Liver (tissue), 9 donors: ENCODE measurements around the gene LRRN4CL. TPM values are rescaled to one million over a fixed set of nuclear protein-coding genes. Genes with fewer than 3 reads are reported as not detected.
"Not testable (repeated sequence)": the region's sequence is repeated elsewhere in the genome, so short reads cannot be mapped to it uniquely, and the experiment has no call there.

Source experiments
- DNase-seq: peaks from one replicate; pipeline ENCODE4 v3.0.0-alpha.2; 2017; ENCODE audit warnings: low spot score
- H3K27ac ChIP-seq, 2 donors: one replicate each; pipeline ENCODE4 v1.7.0; 2013; ENCODE audit warnings: inconsistent platforms in 2 of 2, low read length in 2 of 2, control low read depth in 1 of 2, low read depth in 1 of 2, mild to moderate bottlenecking in 1 of 2
- H3K27me3 ChIP-seq, 4 donors: one replicate each; pipeline versions ENCODE4 v1.6.1 to v1.7.0; 2013; ENCODE audit warnings: low read length in 3 of 4, inconsistent platforms in 1 of 4, mild to moderate bottlenecking in 1 of 4, moderate library complexity in 1 of 4; ENCODE audit not compliant: control insufficient read depth in 4 of 4, insufficient read depth in 4 of 4
- H3K36me3 ChIP-seq, 4 donors: one replicate each; pipeline versions ENCODE4 v1.6.1 to v1.7.0; 2013; ENCODE audit warnings: low read length in 3 of 4, mild to moderate bottlenecking in 3 of 4, low read depth in 1 of 4, moderate library complexity in 1 of 4; ENCODE audit not compliant: control insufficient read depth in 4 of 4, insufficient read depth in 3 of 4
- H3K4me1 ChIP-seq, 4 donors: one replicate each; pipeline versions ENCODE4 v1.6.1 to v1.7.0; 2013; ENCODE audit warnings: low read length in 3 of 4, mild to moderate bottlenecking in 3 of 4, moderate library complexity in 1 of 4; ENCODE audit not compliant: control insufficient read depth in 4 of 4, insufficient read depth in 4 of 4
- H3K4me3 ChIP-seq, 3 donors: one replicate each; pipeline versions ENCODE4 v1.6.1 to v1.7.0; 2013; ENCODE audit warnings: low read length in 3 of 3, control low read depth in 1 of 3, low read depth in 1 of 3, mild to moderate bottlenecking in 1 of 3
- H3K9ac ChIP-seq, 2 donors: one replicate each; pipeline ENCODE4 v1.7.0; 2013; ENCODE audit warnings: low read length in 2 of 2, mild to moderate bottlenecking in 2 of 2, moderate library complexity in 2 of 2, control low read depth in 1 of 2, low read depth in 1 of 2
- H3K9me3 ChIP-seq, 4 donors: one replicate each; pipeline versions ENCODE4 v1.6.1 to v1.7.0; 2013; ENCODE audit warnings: low read length in 3 of 4; ENCODE audit not compliant: control insufficient read depth in 4 of 4
- ATF3 ChIP-seq: IDR thresholded peaks from 2 replicates; pipeline ENCODE4 v1.6.1; 2016; ENCODE audit warnings: antibody characterized with exemption
- CTCF ChIP-seq: fragments of 150-350 bp; IDR thresholded peaks from 2 replicates; pipeline ENCODE4 v1.5.1; 2017; ENCODE audit warnings: improper control_type of control experiment, low read depth, low read length; ENCODE audit not compliant: missing input control
- HNF4A ChIP-seq, 2 donors: conservative IDR thresholded peaks; 2 replicates each; pipeline ENCODE4 v1.6.1; 2016; ENCODE audit warnings: antibody characterized with exemption in 2 of 2, mild to moderate bottlenecking in 2 of 2
- HNF4G ChIP-seq: IDR thresholded peaks from 2 replicates; pipeline ENCODE4 v1.6.1; 2016; ENCODE audit warnings: antibody characterized with exemption
- JUND ChIP-seq, 2 donors: IDR thresholded peaks; 2 replicates each; pipeline ENCODE4 v1.6.1; 2016; ENCODE audit warnings: antibody characterized with exemption in 2 of 2
- RAD21 ChIP-seq, 2 donors: IDR thresholded peaks; 2 replicates each; pipeline ENCODE4 v1.6.1; 2016; ENCODE audit warnings: antibody characterized with exemption in 2 of 2, mild to moderate bottlenecking in 2 of 2
- YY1 ChIP-seq: IDR thresholded peaks from 2 replicates; pipeline ENCODE4 v1.6.1; 2016; ENCODE audit warnings: antibody characterized with exemption, mild to moderate bottlenecking
- WGBS: extraction: QIAGEN DNeasy Blood & Tissue Kit; methylation state at CpG from one replicate; pipeline ENCODE4 v1.1.7; 2013; 5-methylcytosine and 5-hydroxymethylcytosine counted together
- polyA plus RNA-seq, 2 donors: library from polyadenylated mRNA; stranded (reverse) in 1 of 2; unstranded in 1 of 2; fragments of 200-250 nt in 1 of 2; fragments of >200 nt in 1 of 2; fragmentation: Nextera tagmentation in 1 of 2; extraction: Ambion mirVana in 1 of 2; gene quantifications; one replicate each; pipeline versions ENCODE4 v1.2.1 to v1.2.3, GENCODE V29; 2013 to 2015
- total RNA-seq, 2 donors: library from RNA; depleted of rRNA; stranded (reverse); fragments of >200 nt; gene quantifications; one replicate each; pipeline ENCODE4 v1.2.3, GENCODE V29; 2014
- TF ChIP-seq, protein P1 (sequence below): IDR thresholded peaks from 2 replicates; pipeline ENCODE4 v1.6.1; 2016; ENCODE audit warnings: antibody characterized with exemption
- TF ChIP-seq, protein P2 (sequence below): IDR thresholded peaks from 2 replicates; pipeline ENCODE4 v1.6.1; 2016; ENCODE audit warnings: antibody characterized with exemption
- TF ChIP-seq, protein P3 (sequence below): IDR thresholded peaks from 2 replicates; pipeline ENCODE4 v1.6.1; 2016; ENCODE audit warnings: antibody characterized with exemption, mild to moderate bottlenecking
- donor health status: healthy.
- donor health status: healthy.
- donor health status: healthy.
- donor health status: healthy.
- donor health status: healthy.

Gene LRRN4CL
- total and polyA plus RNA-seq, 4 donors = 0.06 to 0.08 TPM; not detected in 2

- TF ChIP-seq CTCF = no peak
- TF ChIP-seq HNF4G = no peak
These were observed 47.9 kb upstream of the LRRN4CL start (continued) for GRCh38 chr11:62737196-62737595.

- H3K36me3 ChIP-seq = peaks cover 6 to 18% (median 12%) of the 10 kb centered on the region in 4 donors
- H3K9ac ChIP-seq = no peak overlapping the region
- H3K4me3 ChIP-seq = no peak overlapping the region
- H3K9me3 ChIP-seq = no peaks in the 10 kb centered on the region
- WGBS = 70% methylated on average over 2 of the region's 2 CpGs
- no peaks in the 10 kb centered on the region for H3K27me3 ChIP-seq
- H3K27ac ChIP-seq = no peak overlapping the region
- TF ChIP-seq CTCF (peak; percentile 3), RAD21 (IDR thresholded peaks at IDR 0.05) (peak; percentile 49 to 58), HNF4G (no peak)
- H3K4me1 ChIP-seq = peaks cover 2 to 18% (median 11%) of the 10 kb centered on the region in 4 donors
- DNase-seq = no peak
These were observed 43.5 kb upstream of the LRRN4CL start for GRCh38 chr11:62732830-62733229.

- not testable (repeated sequence) for H3K9me3 ChIP-seq, H3K9ac ChIP-seq, DNase-seq, H3K27ac ChIP-seq, H3K36me3 ChIP-seq, H3K4me3 ChIP-seq, H3K27me3 ChIP-seq
- 91% methylated on average over 14 of the region's 14 CpGs for WGBS
- peaks cover 2 to 27% (median 16%) of the 10 kb centered on the region in 4 donors for H3K4me1 ChIP-seq
These were observed 40.7 kb upstream of the LRRN4CL start for GRCh38 chr11:62730076-62730475.

GRCh38 chr11:62728171-62728988 is 39.0 kb upstream of the LRRN4CL start, which contains the start of gene TTC9C:
Gene TTC9C, plus strand, starts transcription at chr11:62728486. Its CDS starts 363 bp downstream, at chr11:62728849.
- H3K4me3 ChIP-seq = peak within 1 kb of the TSS; percentile 87 to 100 (median 96)
- H3K9me3 ChIP-seq = no peaks in the 10 kb centered on the region
- peak within 1 kb of the TSS; percentile 97 for H3K27ac ChIP-seq
- H3K4me1 ChIP-seq = peaks cover 2 to 40% (median 25%) of the 10 kb centered on the region in 4 donors
- H3K27me3 ChIP-seq = no peaks in the 10 kb centered on the region
- H3K9ac ChIP-seq = peak within 1 kb of the TSS; percentile 87 to 94
- peaks cover 7 to 11% (median 7%) of the 10 kb centered on the region in 4 donors for H3K36me3 ChIP-seq
- under 1% methylated on average over 29 of the region's 29 CpGs for WGBS
- peak; percentile 84 for DNase-seq
- TF ChIP-seq, protein P1, sequence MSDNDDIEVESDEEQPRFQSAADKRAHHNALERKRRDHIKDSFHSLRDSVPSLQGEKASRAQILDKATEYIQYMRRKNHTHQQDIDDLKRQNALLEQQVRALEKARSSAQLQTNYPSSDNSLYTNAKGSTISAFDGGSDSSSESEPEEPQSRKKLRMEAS = no peak
- TF ChIP-seq YY1 (no peak), JUND (IDR thresholded peaks at IDR 0.05) (no peak), ATF3 (no peak), RAD21 (IDR thresholded peaks at IDR 0.05) (peak in 1 of 2 donors; percentile 23), HNF4A (conservative IDR thresholded peaks at IDR 0.05) (no peak), CTCF (no peak)
- TF ChIP-seq, protein P2, sequence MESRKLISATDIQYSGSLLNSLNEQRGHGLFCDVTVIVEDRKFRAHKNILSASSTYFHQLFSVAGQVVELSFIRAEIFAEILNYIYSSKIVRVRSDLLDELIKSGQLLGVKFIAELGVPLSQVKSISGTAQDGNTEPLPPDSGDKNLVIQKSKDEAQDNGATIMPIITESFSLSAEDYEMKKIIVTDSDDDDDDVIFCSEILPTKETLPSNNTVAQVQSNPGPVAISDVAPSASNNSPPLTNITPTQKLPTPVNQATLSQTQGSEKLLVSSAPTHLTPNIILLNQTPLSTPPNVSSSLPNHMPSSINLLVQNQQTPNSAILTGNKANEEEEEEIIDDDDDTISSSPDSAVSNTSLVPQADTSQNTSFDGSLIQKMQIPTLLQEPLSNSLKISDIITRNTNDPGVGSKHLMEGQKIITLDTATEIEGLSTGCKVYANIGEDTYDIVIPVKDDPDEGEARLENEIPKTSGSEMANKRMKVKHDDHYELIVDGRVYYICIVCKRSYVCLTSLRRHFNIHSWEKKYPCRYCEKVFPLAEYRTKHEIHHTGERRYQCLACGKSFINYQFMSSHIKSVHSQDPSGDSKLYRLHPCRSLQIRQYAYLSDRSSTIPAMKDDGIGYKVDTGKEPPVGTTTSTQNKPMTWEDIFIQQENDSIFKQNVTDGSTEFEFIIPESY = no peak
- TF ChIP-seq, protein P3, sequence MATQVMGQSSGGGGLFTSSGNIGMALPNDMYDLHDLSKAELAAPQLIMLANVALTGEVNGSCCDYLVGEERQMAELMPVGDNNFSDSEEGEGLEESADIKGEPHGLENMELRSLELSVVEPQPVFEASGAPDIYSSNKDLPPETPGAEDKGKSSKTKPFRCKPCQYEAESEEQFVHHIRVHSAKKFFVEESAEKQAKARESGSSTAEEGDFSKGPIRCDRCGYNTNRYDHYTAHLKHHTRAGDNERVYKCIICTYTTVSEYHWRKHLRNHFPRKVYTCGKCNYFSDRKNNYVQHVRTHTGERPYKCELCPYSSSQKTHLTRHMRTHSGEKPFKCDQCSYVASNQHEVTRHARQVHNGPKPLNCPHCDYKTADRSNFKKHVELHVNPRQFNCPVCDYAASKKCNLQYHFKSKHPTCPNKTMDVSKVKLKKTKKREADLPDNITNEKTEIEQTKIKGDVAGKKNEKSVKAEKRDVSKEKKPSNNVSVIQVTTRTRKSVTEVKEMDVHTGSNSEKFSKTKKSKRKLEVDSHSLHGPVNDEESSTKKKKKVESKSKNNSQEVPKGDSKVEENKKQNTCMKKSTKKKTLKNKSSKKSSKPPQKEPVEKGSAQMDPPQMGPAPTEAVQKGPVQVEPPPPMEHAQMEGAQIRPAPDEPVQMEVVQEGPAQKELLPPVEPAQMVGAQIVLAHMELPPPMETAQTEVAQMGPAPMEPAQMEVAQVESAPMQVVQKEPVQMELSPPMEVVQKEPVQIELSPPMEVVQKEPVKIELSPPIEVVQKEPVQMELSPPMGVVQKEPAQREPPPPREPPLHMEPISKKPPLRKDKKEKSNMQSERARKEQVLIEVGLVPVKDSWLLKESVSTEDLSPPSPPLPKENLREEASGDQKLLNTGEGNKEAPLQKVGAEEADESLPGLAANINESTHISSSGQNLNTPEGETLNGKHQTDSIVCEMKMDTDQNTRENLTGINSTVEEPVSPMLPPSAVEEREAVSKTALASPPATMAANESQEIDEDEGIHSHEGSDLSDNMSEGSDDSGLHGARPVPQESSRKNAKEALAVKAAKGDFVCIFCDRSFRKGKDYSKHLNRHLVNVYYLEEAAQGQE = no peak
